ENCODE data around the gene DLG2.

Gene DLG2

DNA sequence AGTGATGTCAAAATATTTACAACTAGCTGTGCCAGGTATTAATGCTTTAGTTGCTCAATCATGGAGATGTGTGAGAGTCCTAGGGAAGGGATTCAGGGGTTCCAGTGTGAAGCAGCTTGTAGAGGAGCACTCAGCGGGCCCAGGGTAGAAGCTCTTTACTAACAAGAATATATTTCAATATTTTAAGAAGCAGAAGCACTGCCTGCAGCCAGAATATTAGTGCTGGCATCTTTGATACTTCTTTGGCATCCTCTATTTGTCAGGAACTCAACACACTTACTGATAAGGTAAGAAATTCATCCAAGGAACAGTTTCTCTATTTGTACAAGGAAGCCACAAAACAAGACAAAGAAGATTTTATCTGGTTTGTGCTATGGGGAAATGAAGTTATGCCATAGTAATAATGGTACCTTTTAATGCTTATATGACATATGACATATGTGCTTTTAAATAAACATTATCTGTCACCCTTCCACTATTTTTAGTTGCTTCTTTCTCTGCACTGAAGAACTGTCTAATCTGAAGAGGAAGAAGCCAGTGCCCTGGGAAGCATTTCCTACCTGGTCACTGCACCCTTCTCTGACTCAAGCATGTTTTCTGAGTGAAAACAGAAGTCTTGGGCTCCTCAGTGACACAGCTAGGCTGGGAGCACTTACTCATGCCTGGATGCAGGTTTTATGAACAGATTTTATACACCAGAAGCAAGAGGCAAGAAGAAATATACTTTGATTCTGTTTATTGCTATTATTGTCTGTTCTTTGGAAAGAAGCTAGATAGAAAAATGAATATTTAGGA lies 1952.8 kb downstream of the DLG2 start:
- H2BK5ac ChIP-seq (ENCODE audit: low read depth, low read length, poor library complexity, severe bottlenecking): no peak overlapping the region
- no peaks in the 10 kb centered on the region for H3K9me3 ChIP-seq (ENCODE audit: control insufficient read depth, low read length)
- no peak for DNase-seq
- H3K27me3 ChIP-seq (ENCODE audit: control insufficient read depth in 1 of 2, insufficient read depth in 1 of 2, low read length in 2 of 2): no peaks in the 10 kb centered on the region
- H2BK120ac ChIP-seq (ENCODE audit: low read depth, low read length): no peak overlapping the region
- no peak overlapping the region for H4K91ac ChIP-seq (ENCODE audit: low read length)
- H2BK15ac ChIP-seq (ENCODE audit: low read depth, poor library complexity, severe bottlenecking): no peak overlapping the region
- no peak overlapping the region for H3K9ac ChIP-seq (ENCODE audit: low read length)
- H3K14ac ChIP-seq (ENCODE audit: low read length in 2 of 2): no peak overlapping the region
- H3K23ac ChIP-seq (ENCODE audit: low read length in 2 of 2): no peak overlapping the region
- no peaks in the 10 kb centered on the region for H3K36me3 ChIP-seq (ENCODE audit: control insufficient read depth in 1 of 2, insufficient read depth in 2 of 2, low read depth in 1 of 2, low read length in 2 of 2)
- H3K79me1 ChIP-seq (replicated peaks; ENCODE audit: low read length, poor library complexity, severe bottlenecking): no peaks in the 10 kb centered on the region
- H3K4ac ChIP-seq (ENCODE audit: low read depth in 1 of 2, low read length in 2 of 2): no peak overlapping the region
- no peaks in the 10 kb centered on the region for H3K4me1 ChIP-seq (ENCODE audit: control insufficient read depth, insufficient read depth, low read depth, low read length)
- H3K4me3 ChIP-seq (ENCODE audit: insufficient read depth in 1 of 2, low read depth in 1 of 2, low read length in 2 of 2): no peak overlapping the region
- no peak overlapping the region for H2AK5ac ChIP-seq (ENCODE audit: low read length, severe bottlenecking)
- H3K27ac ChIP-seq (ENCODE audit: low read length, poor library complexity, severe bottlenecking): no peak overlapping the region
- H3K4me2 ChIP-seq (ENCODE audit: low read length, poor library complexity, severe bottlenecking): no peak overlapping the region
- no peak overlapping the region for H3K18ac ChIP-seq (ENCODE audit: low read depth in 1 of 2, low read length in 2 of 2)
- no CpG with 5 or more reads among the region's 1 CpG for WGBS
- no peak overlapping the region for H4K8ac ChIP-seq (ENCODE audit: low read length)
- H2AFZ ChIP-seq (ENCODE audit: low read depth, low read length): no peak overlapping the region
- H2BK12ac ChIP-seq (ENCODE audit: low read length in 2 of 2): no peak overlapping the region

DNA sequence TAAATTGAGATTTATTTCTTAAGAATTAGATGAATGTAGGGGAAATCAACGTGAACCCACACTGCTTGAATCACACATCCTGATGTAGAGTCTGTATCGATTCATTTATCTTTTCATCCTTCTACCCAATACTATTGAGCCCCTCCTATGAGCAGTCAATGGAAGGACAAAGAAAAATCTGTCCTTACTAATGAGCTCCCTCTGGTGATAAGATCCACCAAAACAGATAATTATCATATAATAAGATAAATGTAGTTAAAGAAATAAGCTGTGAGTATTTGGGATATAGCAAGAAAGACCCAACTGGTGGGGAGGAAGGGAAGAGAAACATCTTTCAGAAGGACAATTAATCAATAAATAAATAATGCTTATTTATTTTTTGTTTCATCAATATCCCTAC lies 1955.9 kb downstream of the DLG2 start:
- Histone ChIP-seq H3K27me3 (ENCODE audit: control insufficient read depth in 1 of 2, insufficient read depth in 1 of 2, low read length in 2 of 2) (no peaks in the 10 kb centered on the region), H3K4ac (ENCODE audit: low read depth in 1 of 2, low read length in 2 of 2) (no peak overlapping the region), H3K4me1 (ENCODE audit: control insufficient read depth, insufficient read depth, low read depth, low read length) (no peaks in the 10 kb centered on the region), H2BK15ac (ENCODE audit: low read depth, poor library complexity, severe bottlenecking) (no peak overlapping the region), H2BK12ac (ENCODE audit: low read length in 2 of 2) (no peak overlapping the region), H3K36me3 (ENCODE audit: control insufficient read depth in 1 of 2, insufficient read depth in 2 of 2, low read depth in 1 of 2, low read length in 2 of 2) (no peaks in the 10 kb centered on the region), H3K27ac (ENCODE audit: low read length, poor library complexity, severe bottlenecking) (no peak overlapping the region), H3K79me1 (replicated peaks; ENCODE audit: low read length, poor library complexity, severe bottlenecking) (no peaks in the 10 kb centered on the region), H3K4me2 (ENCODE audit: low read length, poor library complexity, severe bottlenecking) (no peak overlapping the region), H3K4me3 (ENCODE audit: insufficient read depth in 1 of 2, low read depth in 1 of 2, low read length in 2 of 2) (no peak overlapping the region), H3K9me3 (ENCODE audit: control insufficient read depth, low read length) (no peaks in the 10 kb centered on the region), H3K18ac (ENCODE audit: low read depth in 1 of 2, low read length in 2 of 2) (no peak overlapping the region), H2AFZ (ENCODE audit: low read depth, low read length) (no peak overlapping the region), H2BK120ac (ENCODE audit: low read depth, low read length) (no peak overlapping the region), H4K91ac (ENCODE audit: low read length) (no peak overlapping the region), H3K14ac (ENCODE audit: low read length in 2 of 2) (no peak overlapping the region), H3K23ac (ENCODE audit: low read length in 2 of 2) (no peak overlapping the region), H3K9ac (ENCODE audit: low read length) (no peak overlapping the region), H2AK5ac (ENCODE audit: low read length, severe bottlenecking) (no peak overlapping the region), H4K8ac (ENCODE audit: low read length) (no peak overlapping the region), H2BK5ac (ENCODE audit: low read depth, low read length, poor library complexity, severe bottlenecking) (no peak overlapping the region)
- 90% methylated on average over 2 of the region's 2 CpGs for WGBS
- peak; percentile 19 for DNase-seq

DNA sequence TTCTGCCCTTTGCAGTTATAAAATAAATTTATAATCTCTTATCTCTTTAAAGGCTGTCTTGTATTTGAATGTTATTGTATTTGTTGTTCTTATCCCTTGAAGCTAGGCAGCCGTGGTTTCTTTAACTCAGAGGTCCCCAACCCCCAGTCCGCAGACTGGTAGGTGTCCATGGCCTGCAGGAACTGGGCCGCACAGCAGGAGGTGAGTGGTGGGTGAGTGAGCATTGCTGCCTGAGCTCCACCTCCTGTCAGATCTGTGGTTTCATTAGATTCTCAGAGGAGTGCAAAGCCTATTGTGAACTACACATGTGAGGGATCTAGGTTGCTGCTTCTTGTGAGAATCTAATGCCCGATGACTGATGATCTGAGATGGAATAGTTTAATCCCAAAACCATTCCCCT lies 1961.0 kb downstream of the DLG2 start:
- Histone ChIP-seq H3K9ac (ENCODE audit: low read length) (no peak overlapping the region), H3K23ac (ENCODE audit: low read length in 2 of 2) (no peak overlapping the region), H3K9me3 (ENCODE audit: control insufficient read depth, low read length) (no peaks in the 10 kb centered on the region), H3K4me1 (ENCODE audit: control insufficient read depth, insufficient read depth, low read depth, low read length) (no peaks in the 10 kb centered on the region), H3K18ac (ENCODE audit: low read depth in 1 of 2, low read length in 2 of 2) (no peak overlapping the region), H2BK12ac (ENCODE audit: low read length in 2 of 2) (no peak overlapping the region), H3K4me2 (ENCODE audit: low read length, poor library complexity, severe bottlenecking) (no peak overlapping the region), H3K4ac (ENCODE audit: low read depth in 1 of 2, low read length in 2 of 2) (no peak overlapping the region), H4K91ac (ENCODE audit: low read length) (no peak overlapping the region), H2BK5ac (ENCODE audit: low read depth, low read length, poor library complexity, severe bottlenecking) (no peak overlapping the region), H2AFZ (ENCODE audit: low read depth, low read length) (no peak overlapping the region), H3K27ac (ENCODE audit: low read length, poor library complexity, severe bottlenecking) (no peak overlapping the region), H2BK15ac (ENCODE audit: low read depth, poor library complexity, severe bottlenecking) (no peak overlapping the region), H2AK5ac (ENCODE audit: low read length, severe bottlenecking) (no peak overlapping the region), H4K8ac (ENCODE audit: low read length) (no peak overlapping the region), H3K27me3 (ENCODE audit: control insufficient read depth in 1 of 2, insufficient read depth in 1 of 2, low read length in 2 of 2) (no peaks in the 10 kb centered on the region), H3K14ac (ENCODE audit: low read length in 2 of 2) (no peak overlapping the region), H3K36me3 (ENCODE audit: control insufficient read depth in 1 of 2, insufficient read depth in 2 of 2, low read depth in 1 of 2, low read length in 2 of 2) (no peaks in the 10 kb centered on the region), H3K79me1 (replicated peaks; ENCODE audit: low read length, poor library complexity, severe bottlenecking) (no peaks in the 10 kb centered on the region), H3K4me3 (ENCODE audit: insufficient read depth in 1 of 2, low read depth in 1 of 2, low read length in 2 of 2) (no peak overlapping the region), H2BK120ac (ENCODE audit: low read depth, low read length) (no peak overlapping the region)
- 69% methylated on average over 4 of the region's 4 CpGs for WGBS
- DNase-seq: no peak

DNA sequence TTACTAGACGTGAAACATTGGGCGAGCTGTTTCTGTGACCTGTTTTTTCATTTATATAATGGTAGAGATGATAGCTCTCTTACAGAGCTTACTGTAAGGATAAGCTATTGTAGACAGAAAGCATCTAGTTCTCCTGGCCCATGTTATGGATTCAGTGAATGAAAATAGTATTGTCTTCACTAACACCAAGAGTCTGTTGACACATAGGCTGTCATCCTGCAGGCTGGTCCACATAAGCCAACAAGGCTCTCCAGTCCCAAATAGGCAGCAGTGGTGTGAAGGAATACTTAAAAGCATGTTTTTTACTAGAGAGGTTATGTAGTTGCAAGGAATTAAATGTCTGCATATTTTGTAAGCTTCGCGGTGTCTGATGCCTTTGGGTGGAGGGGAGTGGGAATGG lies 1963.2 kb downstream of the DLG2 start:
- Histone ChIP-seq H2AK5ac (ENCODE audit: low read length, severe bottlenecking) (no peak overlapping the region), H3K9me3 (ENCODE audit: control insufficient read depth, low read length) (no peaks in the 10 kb centered on the region), H3K27me3 (ENCODE audit: control insufficient read depth in 1 of 2, insufficient read depth in 1 of 2, low read length in 2 of 2) (no peaks in the 10 kb centered on the region), H3K27ac (ENCODE audit: low read length, poor library complexity, severe bottlenecking) (no peak overlapping the region), H3K18ac (ENCODE audit: low read depth in 1 of 2, low read length in 2 of 2) (no peak overlapping the region), H2AFZ (ENCODE audit: low read depth, low read length) (no peak overlapping the region), H3K23ac (ENCODE audit: low read length in 2 of 2) (no peak overlapping the region), H4K91ac (ENCODE audit: low read length) (no peak overlapping the region), H3K36me3 (ENCODE audit: control insufficient read depth in 1 of 2, insufficient read depth in 2 of 2, low read depth in 1 of 2, low read length in 2 of 2) (no peaks in the 10 kb centered on the region), H3K4ac (ENCODE audit: low read depth in 1 of 2, low read length in 2 of 2) (no peak overlapping the region), H2BK5ac (ENCODE audit: low read depth, low read length, poor library complexity, severe bottlenecking) (no peak overlapping the region), H3K4me2 (ENCODE audit: low read length, poor library complexity, severe bottlenecking) (no peak overlapping the region), H3K79me1 (replicated peaks; ENCODE audit: low read length, poor library complexity, severe bottlenecking) (no peaks in the 10 kb centered on the region), H3K9ac (ENCODE audit: low read length) (no peak overlapping the region), H3K14ac (ENCODE audit: low read length in 2 of 2) (no peak overlapping the region), H3K4me3 (ENCODE audit: insufficient read depth in 1 of 2, low read depth in 1 of 2, low read length in 2 of 2) (no peak overlapping the region), H4K8ac (ENCODE audit: low read length) (no peak overlapping the region), H2BK12ac (ENCODE audit: low read length in 2 of 2) (no peak overlapping the region), H3K4me1 (ENCODE audit: control insufficient read depth, insufficient read depth, low read depth, low read length) (no peaks in the 10 kb centered on the region), H2BK120ac (ENCODE audit: low read depth, low read length) (no peak overlapping the region), H2BK15ac (ENCODE audit: low read depth, poor library complexity, severe bottlenecking) (no peak overlapping the region)
- DNase-seq: no peak
- WGBS: 93% methylated on average over 4 of the region's 4 CpGs

Measured in mesenchymal stem cell (in vitro differentiated cells and primary cell).